Rectal smooth muscle tissue (tissue), 1 donor: Measurements from ENCODE around the gene SEPTIN1.

Experiments used
- H3K27ac ChIP-seq: one replicate; pipeline ENCODE4 v1.7.0; 2013; ENCODE audit warnings: low read depth, low read length, inconsistent platforms
- H3K27me3 ChIP-seq: one replicate; pipeline ENCODE4 v1.7.0; 2013; ENCODE audit warnings: low read length; ENCODE audit not compliant: control insufficient read depth, insufficient read depth
- H3K36me3 ChIP-seq: one replicate; pipeline ENCODE4 v1.7.0; 2013; ENCODE audit warnings: low read length; ENCODE audit not compliant: control insufficient read depth, insufficient read depth
- H3K4me1 ChIP-seq: one replicate; pipeline ENCODE4 v1.7.0; 2013; ENCODE audit warnings: low read length; ENCODE audit not compliant: control insufficient read depth, insufficient read depth
- H3K4me3 ChIP-seq: one replicate; pipeline ENCODE4 v1.7.0; 2013; ENCODE audit warnings: low read length
- H3K9ac ChIP-seq: one replicate; pipeline ENCODE4 v1.7.0; 2013; ENCODE audit warnings: low read length

The SEPTIN1 gene

DNA sequence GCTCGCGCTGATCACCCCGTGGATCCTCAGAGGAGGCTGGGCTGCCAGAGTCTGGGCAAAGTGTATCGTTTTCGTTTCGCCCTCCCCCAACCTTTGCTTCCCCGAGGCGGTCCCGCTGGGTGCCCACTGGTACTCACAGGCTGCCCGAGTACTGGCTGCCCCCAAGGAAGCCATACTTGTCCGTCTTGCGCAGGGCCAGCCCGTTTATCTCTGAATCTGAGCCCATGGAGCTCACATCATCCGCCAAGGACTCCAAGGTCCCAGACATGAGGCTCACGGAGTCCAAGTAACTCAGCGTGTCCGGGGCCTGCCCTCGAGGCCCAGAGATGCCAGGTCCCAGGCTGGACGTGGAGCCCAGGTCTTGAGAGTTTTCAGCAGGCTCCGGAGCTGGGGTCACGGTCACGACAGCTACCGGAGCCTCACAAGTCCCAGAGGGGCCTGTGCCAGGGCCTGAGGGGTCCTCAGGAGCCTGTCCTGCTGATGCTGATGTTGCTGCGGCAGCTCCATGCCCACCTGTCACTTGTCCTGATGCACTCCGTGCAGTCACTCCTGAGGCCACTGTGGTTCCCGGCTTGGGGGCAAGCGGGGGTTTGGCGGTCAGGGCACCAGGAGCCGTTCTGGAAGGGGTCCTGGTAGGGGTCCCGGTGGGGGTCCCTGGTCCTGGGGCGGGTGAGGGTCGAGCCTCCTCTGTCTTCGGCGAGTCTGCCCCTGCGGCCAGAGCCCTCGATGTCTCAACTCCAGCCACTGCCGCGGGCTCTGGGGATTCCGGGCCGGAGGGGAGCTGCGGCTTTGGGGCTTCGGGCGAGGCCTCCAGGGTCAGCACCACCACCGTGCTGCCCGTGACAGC is 13.0 kb downstream of the SEPTIN1 start:
- Histone ChIP-seq H3K27ac (peak overlapping the region; percentile 61), H3K36me3 (peaks cover 3% of the 10 kb centered on the region), H3K27me3 (no peaks in the 10 kb centered on the region), H3K4me3 (peak overlapping the region; percentile 90), H3K4me1 (peaks cover 9% of the 10 kb centered on the region), H3K9ac (peak overlapping the region; percentile 80)

DNA sequence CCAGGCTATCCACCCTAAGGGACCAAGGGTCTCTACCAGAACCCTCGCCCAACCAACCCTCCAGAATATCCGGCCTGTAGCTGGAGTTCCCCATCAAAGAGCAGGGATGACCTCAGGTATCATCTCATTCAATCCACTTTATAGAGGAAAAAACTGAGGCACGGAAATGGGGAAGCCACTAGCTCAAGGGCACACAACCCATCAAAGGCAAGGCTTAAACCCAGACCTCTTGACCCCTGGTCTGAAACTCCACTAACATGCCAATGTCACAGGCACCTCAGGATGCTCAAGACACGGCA is 13.6 kb downstream of the SEPTIN1 start:
- Histone ChIP-seq H3K27me3 (no peaks in the 10 kb centered on the region), H3K4me3 (peak overlapping the region; percentile 90), H3K9ac (peak overlapping the region; percentile 72), H3K4me1 (peaks cover 9% of the 10 kb centered on the region), H3K27ac (peak overlapping the region; percentile 61), H3K36me3 (peaks cover 3% of the 10 kb centered on the region)

DNA sequence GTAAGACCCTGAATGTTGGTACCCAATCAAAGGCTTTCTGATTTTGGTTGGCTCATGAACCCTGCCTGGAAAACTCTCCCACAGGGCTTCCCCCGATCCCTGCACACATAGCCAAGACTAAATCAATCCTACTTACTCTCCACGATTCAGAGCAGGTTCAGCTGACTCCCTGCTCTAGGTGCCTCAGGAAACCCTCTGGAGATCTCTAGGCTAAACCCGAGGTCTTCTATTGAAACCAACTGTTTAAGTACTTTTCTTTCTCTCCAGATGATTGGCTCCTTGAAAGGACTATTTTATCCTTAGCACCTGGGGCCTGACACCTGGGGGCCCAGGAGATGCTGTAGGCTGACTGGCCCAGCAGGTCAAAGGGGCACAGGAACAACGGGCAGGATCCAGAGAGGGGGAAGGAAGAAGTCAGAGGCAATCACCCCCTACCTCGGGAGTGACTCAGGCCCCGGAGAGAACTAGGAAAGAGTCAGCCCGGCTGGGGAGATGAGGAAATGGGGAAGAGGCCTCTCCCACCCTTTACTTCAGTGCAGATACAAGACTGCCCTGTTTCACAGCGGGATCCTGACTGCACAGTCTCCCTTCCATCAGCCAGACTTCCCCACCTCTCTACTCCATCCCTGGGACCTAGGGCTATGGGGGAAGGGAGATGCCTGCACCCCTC is 14.1 kb downstream of the SEPTIN1 start:
- Histone ChIP-seq H3K27me3 (no peaks in the 10 kb centered on the region), H3K36me3 (peaks cover 3% of the 10 kb centered on the region), H3K4me3 (peak overlapping the region; percentile 90), H3K4me1 (peaks cover 9% of the 10 kb centered on the region), H3K27ac (peak overlapping the region; percentile 61), H3K9ac (peak overlapping the region; percentile 72)

DNA sequence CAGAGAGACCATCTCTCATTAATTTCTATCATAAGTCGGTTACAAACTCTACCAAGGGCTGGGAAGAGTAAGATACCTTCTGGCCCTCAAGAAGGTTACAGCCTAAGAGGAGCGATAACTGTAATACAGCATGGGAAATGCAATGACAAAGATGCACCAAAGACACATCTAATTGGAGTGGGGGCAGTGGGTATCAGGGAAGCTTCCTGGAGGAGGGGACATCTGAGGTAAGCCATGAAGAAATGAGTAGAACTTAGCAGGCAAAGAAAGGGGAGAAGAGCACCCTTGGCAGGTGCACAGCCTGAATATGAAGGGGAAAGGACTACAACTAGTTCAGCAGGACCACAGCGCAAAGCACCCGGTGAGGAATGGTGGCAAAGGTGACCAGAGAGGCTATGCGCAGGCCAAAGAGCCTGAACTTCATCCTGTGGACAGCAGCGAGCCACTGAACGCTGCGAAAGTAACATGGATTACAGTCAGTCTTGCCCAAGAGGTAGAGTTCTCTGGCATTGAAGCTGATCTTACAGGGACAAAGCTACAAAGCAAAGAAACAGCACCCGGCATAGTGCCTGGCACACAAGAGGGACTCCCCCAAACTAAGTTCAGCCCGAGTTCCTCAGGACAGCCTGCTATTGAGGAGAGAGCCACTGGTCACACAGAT is 14.9 kb downstream of the SEPTIN1 start:
- Histone ChIP-seq H3K36me3 (peaks cover 6% of the 10 kb centered on the region), H3K9ac (no peak overlapping the region), H3K4me1 (peaks cover 9% of the 10 kb centered on the region), H3K4me3 (peak overlapping the region; percentile 90), H3K27me3 (no peaks in the 10 kb centered on the region), H3K27ac (no peak overlapping the region)

DNA sequence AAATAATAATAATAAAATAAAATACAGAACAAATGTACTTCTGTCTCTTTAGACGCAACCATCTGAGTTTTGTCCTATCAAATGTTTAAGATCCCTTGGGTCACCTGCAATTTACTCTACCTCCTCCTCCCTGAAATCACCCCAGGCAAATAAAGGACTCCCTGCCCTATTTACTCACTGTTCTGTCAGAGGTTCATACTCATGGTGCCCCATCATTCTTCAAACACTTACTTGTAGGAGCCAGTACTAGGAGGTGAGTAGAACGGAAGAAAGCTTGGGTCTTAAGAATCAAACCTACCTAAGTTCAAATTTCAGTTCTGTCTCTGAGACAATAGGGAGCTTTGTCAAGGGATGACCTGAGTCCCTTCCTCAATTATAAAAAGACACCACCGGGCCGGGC is 15.8 kb downstream of the SEPTIN1 start:
- Histone ChIP-seq H3K4me1 (peaks cover 9% of the 10 kb centered on the region), H3K4me3 (no peak overlapping the region), H3K36me3 (peaks cover 6% of the 10 kb centered on the region), H3K27ac (no peak overlapping the region), H3K27me3 (no peaks in the 10 kb centered on the region), H3K9ac (no peak overlapping the region)

DNA sequence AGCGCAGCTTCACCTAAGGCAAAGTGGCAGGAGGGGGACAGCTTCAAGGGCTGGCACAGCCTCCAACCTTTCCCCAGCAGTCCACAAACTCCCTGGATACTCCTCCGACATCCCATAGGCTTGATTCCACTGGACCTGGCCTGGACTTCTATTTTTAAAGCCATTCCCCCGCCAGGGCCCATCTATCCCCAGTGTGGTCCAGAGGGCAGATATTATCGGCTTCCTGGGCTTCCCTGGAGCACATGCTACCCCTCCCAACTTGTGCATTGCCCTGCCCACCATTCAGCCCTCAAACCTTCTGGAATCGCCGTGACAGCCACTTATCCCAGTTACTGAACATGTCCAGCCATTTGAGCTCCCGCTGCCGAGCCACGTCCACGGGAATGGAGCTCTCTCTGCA is 17.2 kb downstream of the SEPTIN1 start:
- H3K4me3 ChIP-seq: no peak overlapping the region
- H3K9ac ChIP-seq: no peak overlapping the region
- H3K36me3 ChIP-seq: peaks cover 9% of the 10 kb centered on the region
- H3K4me1 ChIP-seq: peaks cover 9% of the 10 kb centered on the region
- no peak overlapping the region for H3K27ac ChIP-seq
- H3K27me3 ChIP-seq: no peaks in the 10 kb centered on the region

DNA sequence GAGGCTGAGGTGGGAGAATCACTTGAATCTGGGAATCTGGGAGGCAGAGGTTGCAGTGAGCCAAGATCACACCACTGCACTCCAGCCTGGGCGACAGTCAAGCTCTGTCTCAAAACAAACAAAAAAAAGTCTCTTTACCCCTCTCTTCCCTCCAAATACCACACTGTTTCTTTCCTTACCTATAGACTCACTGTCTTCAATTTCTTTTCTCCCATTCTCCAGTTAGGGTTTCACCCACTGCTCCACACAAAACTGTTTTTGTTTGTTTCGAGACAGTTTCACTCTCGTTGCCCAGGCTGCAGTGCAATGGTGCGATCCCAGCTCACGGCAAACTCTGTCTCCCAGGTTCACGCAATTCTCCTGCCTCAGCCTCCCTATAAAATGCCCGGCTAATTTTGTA is 21.2 kb downstream of the SEPTIN1 start:
- Histone ChIP-seq H3K27me3 (no peaks in the 10 kb centered on the region), H3K4me3 (no peak overlapping the region), H3K27ac (no peak overlapping the region), H3K9ac (no peak overlapping the region), H3K36me3 (peaks cover 21% of the 10 kb centered on the region), H3K4me1 (peaks cover 6% of the 10 kb centered on the region)

DNA sequence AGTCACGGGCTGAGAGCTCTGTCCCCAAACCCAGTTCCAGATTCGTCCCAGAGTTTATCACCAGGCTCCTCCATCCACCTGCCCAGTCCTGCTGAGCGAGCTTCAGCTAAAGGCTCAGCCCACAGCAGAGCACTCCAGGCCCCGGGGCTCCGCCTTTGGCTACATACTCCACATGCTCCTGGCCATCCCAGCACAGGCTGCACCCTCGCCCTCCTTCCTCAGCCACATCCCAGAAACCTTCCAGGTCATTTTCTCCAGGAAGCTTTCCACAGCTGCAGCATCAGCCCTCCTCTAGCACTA is 22.5 kb downstream of the SEPTIN1 start:
- peaks cover 21% of the 10 kb centered on the region for H3K36me3 ChIP-seq

DNA sequence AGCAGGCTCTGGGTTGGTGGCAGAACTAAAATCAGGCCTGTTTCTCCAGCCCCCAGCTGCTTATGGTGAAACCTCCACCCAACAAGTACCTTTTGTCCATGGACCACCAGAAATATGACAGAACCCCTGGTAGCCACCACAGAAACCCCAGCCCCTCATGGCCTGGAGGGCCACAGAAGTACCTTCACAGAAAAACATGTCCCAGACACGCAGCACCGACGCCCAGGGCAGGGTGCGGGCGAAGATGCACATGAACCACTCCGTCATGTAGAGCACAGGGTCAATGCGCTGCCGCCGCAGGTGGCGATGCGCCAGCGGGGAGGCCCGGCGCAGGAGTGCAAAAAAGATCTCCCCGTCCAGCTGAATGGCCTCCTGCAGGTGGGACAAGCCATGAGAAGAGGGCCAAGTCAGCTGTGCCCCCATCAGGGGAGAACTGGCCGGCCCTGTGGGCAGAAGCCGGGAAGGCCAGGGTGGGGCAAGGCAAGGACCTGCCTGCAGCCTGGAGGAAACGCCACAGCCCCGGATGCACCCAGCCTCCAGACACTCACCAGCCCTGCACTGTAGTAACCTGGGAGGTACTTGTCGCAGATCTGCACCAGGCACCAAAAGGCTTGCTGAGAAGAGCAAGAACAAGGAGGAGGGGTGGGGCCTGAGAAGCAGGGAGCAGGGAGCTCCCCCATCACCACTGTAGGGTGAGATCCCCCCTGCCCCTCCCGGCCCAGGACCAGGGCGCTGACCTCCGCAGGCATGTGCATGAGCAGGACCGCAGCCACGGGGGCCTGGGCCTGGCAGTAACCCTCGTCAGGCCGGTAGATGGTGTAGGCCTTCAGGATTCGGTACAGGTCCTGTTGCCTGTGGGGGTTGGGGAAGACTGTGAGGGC is 23.1 kb downstream of the SEPTIN1 start:
- Histone ChIP-seq H3K36me3 (peaks cover 18% of the 10 kb centered on the region), H3K27me3 (no peaks in the 10 kb centered on the region), H3K4me3 (no peak overlapping the region), H3K9ac (no peak overlapping the region), H3K27ac (no peak overlapping the region), H3K4me1 (peaks cover 18% of the 10 kb centered on the region)

More for the DNA sequence above, 22.5 kb downstream of the SEPTIN1 start:
- Histone ChIP-seq H3K4me1 (peaks cover 14% of the 10 kb centered on the region), H3K9ac (no peak overlapping the region), H3K27me3 (no peaks in the 10 kb centered on the region), H3K4me3 (no peak overlapping the region), H3K27ac (no peak overlapping the region)

DNA sequence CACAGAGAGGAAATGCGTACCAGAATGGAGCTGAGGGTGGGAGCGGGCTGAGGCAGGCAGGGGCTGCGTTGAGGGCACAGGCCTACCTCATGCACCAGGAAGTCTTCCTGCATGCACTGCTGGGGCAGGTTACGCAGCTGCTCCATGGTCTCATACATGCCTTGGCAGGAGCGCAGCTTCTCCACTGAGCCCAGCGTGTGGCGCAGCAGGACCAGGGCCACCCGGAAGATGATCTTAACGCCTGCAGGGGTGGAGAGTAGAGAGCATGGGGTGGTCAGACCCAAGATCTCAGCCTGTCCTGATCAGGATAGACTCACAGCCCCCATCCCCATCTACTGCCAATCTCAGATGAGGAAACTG is 23.8 kb downstream of the SEPTIN1 start:
- no peak overlapping the region for H3K4me3 ChIP-seq
- no peaks in the 10 kb centered on the region for H3K27me3 ChIP-seq
- peaks cover 22% of the 10 kb centered on the region for H3K4me1 ChIP-seq
- H3K36me3 ChIP-seq: peaks cover 18% of the 10 kb centered on the region
- H3K9ac ChIP-seq: no peak overlapping the region
- no peak overlapping the region for H3K27ac ChIP-seq

DNA sequence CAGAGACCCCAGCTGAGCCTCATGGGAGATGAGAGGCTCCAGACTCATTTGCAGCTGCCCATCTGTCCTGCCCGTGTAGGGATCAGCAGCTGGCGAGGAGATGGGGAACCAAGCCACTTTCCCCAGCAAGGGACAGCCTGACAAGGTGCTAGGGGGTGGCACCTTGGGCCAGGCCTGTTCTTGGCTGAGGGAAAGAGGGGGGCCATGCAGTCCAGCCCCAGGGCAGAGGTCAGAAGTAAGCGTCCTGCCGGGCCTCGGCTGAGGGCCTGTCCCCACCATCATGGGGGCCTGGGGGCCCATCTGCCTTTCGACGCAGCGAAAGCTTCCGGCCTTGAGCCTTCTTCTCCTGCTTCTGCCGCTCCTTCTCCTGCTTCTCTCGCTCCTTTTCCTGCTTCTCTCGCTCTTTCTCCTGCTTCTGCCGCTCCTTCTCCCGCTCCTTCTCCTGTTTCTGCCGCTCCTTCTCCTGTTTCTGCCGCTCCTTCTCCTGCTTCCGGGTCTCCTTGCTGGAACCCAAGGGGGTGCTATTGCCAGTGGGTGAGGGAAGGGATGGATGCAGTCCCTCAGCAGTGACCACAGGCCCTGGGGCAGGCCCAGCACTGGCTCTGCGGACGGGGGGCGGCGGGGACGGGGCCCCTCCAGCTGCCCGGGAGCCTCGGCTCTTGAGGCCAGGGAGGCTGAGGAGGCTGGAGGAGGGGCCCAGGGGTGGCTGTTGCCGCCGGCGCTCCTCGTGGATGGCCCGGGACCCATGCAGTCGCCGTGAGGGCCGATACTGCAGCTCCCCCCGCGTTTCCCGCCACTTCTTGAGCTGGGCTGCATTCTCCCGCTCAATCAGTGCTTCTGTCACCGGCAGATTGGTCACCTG is 24.4 kb downstream of the SEPTIN1 start:
- Histone ChIP-seq H3K9ac (no peak overlapping the region), H3K36me3 (peaks cover 20% of the 10 kb centered on the region), H3K4me1 (peaks cover 24% of the 10 kb centered on the region), H3K27me3 (no peaks in the 10 kb centered on the region), H3K4me3 (no peak overlapping the region), H3K27ac (no peak overlapping the region)
